ENCODE results near the gene CACNA1I.

- TF ChIP-seq EZH2 (IDR thresholded peaks at IDR 0.05; ENCODE audit: borderline replicate concordance, insufficient read depth, low read depth, low read length, poor library complexity, severe bottlenecking), result no peak
- TF ChIP-seq CTCF (IDR thresholded peaks at IDR 0.05), result no peak
Measured at GRCh38 chr22:39577366-39577765, 6.8 kb downstream of the CACNA1I start.

All from B cell (primary cell).